IPS DF 4.7 (cell line): Measurements from ENCODE around the gene FBXO9.
"Not testable (repeated sequence)": the region's sequence is repeated elsewhere in the genome, so short reads cannot be mapped to it uniquely, and the experiment has no call there.

Source experiments
- DNase-seq: peaks from one replicate; pipeline ENCODE4 v3.0.0-alpha.2; 2013; ENCODE audit warnings: low spot score; ENCODE audit errors: extremely low read depth

FBXO9 gene

GRCh38 chr6:53045891-53046673, 19.1 kb upstream of the FBXO9 start:
- no peak for DNase-seq

DNA sequence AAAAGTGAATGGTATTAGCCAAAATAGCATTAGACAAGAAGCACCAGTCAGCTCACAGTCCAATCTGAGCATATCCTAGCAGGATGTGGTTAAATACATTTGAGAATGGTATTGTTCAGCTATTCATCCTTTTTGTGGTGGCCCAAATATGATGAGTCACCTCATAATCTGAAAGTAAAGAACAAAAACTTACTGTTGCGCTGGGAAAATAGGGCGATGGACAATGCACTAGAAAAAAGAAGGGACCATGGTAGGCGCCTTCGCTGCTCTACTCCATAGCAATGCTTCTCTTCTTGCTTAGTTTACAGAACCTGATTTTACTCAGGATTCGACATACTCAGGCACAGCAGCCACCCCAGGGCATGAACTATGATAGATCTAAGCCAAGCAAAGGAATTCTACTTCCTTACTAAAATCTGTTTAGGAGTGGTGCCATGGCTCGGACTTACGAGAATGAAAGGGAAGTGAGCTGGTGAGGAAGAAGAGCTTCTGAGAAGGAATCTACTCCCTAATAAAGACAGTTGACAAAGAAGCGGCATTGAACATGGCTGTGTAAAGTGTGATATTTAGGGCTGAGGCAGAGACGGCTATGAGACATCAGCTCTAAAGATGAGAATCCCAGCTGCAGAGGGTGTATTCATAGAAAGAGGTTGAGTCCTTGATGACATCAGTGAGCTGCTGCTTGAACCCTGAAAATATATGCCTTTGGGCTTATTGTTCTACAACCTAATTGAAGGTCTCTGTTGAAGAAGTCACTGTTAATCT, 16.6 kb upstream of the FBXO9 start:
- DNase-seq = no peak

GRCh38 chr6:53049415-53049814, 15.8 kb upstream of the FBXO9 start:
- DNase-seq = no peak

DNA sequence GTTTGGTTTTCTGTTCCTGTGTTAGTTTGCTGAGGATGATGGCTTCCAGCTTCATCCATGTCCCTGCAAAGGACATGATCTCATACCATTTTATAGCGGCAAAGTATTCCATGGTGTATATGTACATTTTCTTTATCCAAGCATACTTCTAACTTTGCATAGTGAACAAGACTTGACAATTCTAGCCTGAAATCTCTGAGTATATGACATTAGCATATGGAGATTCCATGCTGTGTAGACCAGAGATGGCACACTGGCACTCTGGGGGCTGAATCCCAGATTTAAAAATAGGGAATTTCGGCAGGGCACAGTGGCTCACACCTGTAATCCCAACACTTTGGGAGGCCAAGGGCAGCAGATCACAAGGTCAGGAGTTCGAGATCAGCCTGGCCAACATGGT, 13.1 kb upstream of the FBXO9 start:
- DNase-seq = not testable (repeated sequence)

- no peak for DNase-seq
Observed at GRCh38 chr6:53054532-53054931, 10.7 kb upstream of the FBXO9 start.

DNA sequence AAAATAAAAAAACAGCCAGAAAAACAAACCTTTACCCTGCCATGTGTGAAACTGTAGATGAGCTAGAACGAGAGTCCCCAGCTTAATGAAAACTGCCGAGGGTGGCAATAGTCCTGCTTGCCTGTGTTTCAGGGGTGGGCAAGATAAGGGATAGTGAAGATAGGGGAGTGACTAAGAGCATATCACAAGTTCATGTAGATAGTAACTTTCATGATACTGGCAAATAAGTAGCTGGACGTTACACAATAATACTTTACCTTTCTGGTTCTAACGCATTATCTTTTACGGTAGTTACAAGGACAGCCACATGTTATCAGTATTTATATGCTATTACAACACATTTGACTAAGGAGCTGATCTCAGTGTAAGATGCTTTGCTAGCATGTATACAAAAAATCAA, 9.3 kb upstream of the FBXO9 start:
- DNase-seq = no peak

DNA sequence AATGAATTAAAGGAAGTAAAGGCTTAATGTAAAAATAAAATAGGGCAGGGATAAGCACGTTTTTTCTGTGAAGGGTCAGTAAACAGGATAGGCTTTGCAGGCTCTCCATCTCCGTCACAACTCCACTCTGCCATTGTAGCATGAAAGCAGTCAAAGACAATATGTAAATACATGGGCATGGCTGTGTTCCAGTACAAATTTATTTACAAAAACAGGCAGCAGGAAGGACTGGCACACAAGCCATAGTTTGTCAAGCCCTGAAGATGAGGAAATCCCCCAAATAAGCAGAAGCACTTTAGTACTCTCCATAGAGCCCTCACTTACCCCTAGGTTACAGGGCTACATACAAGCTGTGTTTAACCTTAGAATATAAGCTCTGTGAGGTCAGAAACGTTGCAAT, 8.9 kb upstream of the FBXO9 start:
- DNase-seq = no peak

GRCh38 chr6:53058388-53059195, 6.6 kb upstream of the FBXO9 start:
- no peak for DNase-seq

DNA sequence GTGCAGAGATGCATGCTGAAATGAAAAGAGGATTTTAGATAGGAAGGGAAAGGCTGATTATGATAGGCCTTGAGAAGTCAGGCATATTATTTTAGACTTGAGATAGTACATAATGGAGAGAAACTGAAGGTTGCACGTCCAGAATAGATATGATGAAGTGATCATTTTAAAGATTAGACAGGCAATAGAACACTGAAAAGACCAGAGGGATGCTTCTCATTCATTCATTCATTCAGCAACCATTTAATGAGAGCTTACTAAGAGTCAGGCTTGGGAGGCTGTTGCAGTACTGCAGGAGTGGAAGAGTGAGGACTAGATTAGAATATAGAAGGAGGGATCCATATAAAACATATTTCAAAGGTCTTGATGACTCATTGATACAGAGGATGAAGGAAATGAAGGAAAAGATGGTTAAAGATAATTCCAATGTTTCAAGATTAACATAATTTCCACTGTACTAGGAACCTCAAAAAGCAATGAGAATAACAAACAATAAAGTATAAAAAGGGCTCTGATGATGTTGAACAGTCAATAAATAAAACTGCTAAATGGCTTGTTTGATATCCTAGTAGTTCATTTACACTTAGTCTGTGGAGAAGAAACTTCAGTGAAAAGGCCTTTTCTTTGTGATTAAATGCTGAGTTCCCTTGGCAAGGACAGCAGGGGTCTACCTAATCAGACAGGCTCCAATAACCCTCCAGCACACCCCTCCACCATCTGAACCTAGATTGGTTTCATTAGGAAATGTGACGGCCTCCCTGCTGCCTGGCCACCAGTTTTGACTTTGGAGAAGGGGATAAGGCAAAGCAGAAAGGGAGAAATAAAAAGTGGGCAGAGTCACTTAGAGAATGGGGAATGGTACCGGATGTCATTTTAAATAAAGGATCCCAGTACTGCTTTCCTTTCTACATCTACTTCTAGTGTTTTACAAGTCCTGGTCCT, 5.3 kb upstream of the FBXO9 start:
- DNase-seq = no peak

GRCh38 chr6:53062169-53062539, 3.0 kb upstream of the FBXO9 start:
- DNase-seq = no peak

DNA sequence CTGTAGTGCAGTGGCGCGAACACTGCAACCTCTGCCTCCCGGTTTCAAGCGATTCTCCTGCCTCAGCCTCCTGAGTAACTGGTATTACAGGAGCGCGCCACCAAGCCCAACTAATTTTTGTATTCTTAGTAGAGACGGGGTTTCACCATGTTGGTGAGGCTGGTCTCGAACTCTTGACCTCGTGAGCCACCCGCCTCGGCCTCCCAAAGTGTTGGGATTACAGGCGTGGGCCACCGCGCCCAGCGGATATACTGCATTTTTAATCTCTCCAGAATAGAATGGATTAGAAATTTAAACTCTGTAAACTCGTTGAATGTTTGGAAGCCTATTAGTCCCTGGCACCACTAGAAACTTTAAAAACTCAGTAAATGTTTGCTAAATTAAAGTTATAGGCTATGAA, 949 bp upstream of the FBXO9 start:
- not testable (repeated sequence) for DNase-seq

DNA sequence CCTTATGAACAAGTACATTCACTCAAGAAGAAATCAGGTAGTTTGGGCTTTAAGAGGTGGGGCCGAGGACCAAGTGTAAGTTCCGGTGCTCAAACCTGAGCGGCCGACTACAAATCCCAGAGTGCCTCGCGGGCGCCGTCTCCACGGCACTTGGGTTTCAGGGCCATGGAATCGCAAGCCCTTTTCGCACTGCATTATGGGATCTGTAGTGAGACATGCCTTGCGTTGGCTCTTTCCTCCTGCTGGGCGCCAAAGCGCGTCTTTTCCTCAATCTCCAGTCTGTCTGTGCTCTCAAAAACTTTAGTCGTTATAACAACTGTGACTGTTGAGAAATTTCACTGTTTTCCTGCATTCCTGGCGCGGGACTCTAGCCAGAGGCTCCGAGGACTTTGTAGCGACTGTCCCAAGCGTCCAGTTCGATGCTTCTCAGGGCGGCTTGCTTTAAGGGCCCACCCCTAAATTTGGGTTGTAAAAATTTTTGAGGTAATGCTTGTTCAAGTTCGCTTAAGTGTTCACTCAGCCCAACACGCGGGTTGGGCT, 408 bp upstream of the FBXO9 start:
- peak; percentile 90 for DNase-seq

- DNase-seq = no peak
Observed at GRCh38 chr6:53066077-53066417, 843 bp downstream of the FBXO9 start.

DNA sequence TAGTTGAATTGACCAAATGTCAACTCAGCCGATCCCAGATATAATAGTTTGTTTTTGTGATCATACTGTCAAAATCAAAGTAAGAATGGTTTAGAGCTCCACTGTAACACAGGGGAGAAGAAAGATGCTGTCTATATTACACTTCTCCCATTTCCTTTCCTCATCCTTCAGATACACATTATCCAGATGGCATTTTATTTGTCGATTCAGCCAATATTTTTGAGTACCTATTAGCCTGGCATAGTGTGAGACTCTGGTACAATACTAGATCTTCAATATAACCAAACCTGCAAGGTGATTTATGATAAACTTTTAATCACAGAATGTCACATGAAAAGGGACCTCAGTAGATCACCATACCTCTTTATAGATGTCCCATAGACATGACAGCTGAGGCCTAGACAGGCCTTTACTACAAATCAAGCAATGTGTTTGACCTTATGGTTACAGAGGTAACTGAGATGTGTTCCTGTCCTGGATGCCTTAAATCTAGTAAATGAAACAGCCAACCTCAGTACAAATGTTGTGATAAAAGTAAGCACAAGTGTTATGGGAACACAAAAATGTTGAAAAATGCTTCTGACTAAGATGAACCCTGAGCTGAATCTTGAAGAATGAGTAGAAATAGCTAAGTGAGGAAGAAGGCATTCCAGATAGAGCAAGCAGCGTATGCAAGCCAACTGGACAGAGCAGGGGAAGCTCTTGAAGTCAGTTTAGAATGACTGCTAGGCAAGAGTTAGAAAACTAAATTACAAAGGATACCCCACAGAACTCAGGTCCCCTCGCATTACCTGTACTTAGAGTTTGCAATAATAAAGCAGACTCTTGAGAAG, 1.9 kb downstream of the FBXO9 start:
- no peak for DNase-seq

- no peak for DNase-seq
Observed at GRCh38 chr6:53067849-53068361, 2.7 kb downstream of the FBXO9 start.

DNA sequence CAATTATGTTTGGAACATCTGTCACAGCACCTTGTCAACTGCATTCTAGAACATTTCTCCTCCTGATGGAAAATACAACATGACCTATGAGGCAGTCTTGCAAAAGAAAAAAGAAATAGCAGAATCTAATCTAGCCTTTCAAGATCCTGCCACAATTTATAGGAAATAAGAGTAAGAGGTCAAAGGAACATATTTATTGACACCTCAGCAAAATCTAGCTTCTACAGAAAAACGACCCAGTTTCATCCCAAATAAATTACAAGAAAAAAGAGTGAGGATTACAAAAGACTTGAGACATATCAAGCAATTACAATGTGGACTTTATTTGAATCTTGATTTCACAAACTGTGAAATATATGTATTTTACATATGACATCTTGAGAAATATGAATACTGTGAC, 4.2 kb downstream of the FBXO9 start:
- no peak for DNase-seq

DNA sequence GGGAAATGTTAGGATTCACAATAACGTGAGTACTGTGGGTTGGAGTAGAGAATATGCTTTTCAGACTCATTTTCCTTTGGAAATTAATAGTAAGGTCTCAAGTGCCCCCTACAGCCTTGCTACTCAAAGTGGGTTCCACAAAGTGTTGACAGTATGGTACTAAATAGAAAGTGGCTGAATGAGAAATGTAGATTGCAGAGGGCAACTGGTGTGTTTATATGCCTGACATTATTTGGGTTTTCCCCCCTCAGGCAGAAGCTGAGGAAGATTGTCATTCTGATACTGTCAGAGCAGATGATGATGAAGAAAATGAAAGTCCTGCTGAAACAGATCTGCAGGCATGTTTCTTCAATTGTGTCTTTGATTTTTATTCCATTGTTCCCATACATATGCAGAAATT, 5.6 kb downstream of the FBXO9 start:
- DNase-seq = no peak

DNA sequence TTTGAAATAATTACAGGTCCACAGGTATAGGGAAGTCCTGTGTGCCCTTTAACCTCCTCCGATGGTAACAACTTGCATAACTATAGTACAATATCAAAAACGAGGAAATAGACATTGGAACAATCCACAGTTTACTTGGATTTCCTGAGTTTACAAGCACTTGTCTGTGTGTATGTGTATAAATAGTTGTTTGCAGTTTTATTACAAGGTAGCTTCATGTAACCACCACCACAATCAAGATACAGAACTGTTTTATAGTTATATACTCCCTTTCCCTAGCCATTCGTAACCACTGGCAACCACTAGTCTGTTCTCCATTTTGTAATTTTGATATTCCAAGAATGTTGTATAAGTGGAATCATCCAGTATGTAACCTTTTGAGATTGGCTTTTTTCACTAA, 9.1 kb downstream of the FBXO9 start:
- DNase-seq = no peak

GRCh38 chr6:53080813-53081212, 15.6 kb downstream of the FBXO9 start:
- DNase-seq = no peak

GRCh38 chr6:53086302-53086701, 21.1 kb downstream of the FBXO9 start:
- no peak for DNase-seq
